B cell (primary cell): ENCODE data around the gene SLC16A6. TPM values are rescaled to one million over a fixed set of nuclear protein-coding genes. Genes with fewer than 3 reads are reported as not detected.

Experiments used
- ATAC-seq: fragments of 200-7000 bp; cut with Tn5 transposase; one replicate; pipeline ENCODE4 v1.10.0; 2021; ENCODE audit warnings: low read depth, mild to moderate bottlenecking, moderate number of reproducible peaks, moderate library complexity
- CTCF ChIA-PET: fragments of 350-600 bp; sonication (Branson Sonifier 250); formaldehyde crosslinking; loops from one replicate; lab custom pipeline; 2021; ENCODE audit warnings: antibody characterized with exemption, inconsistent platforms; lab: Charles Lee
- POLR2A ChIA-PET: fragments of 350-600 bp; sonication (Branson Sonifier 250); formaldehyde crosslinking; loops from one replicate; lab custom pipeline; 2021; ENCODE audit warnings: antibody characterized with exemption; lab: Charles Lee
- DNase-seq: peaks from one replicate; pipeline ENCODE4 v3.0.0; 2013
- H2AFZ ChIP-seq: 2 replicates; pipeline ENCODE4 v1.6.1; 2012; ENCODE audit warnings: mild to moderate bottlenecking, low read depth, low read length; ENCODE audit not compliant: insufficient read depth, poor library complexity, severe bottlenecking
- H3K27ac ChIP-seq, 2 donors: 1 replicate in 1 of 2; 2 replicates in 1 of 2; pipeline ENCODE4 v1.5.1; 2012 to 2013; ENCODE audit warnings: low read length in 2 of 2, mild to moderate bottlenecking in 2 of 2, moderate library complexity in 1 of 2
- H3K27me3 ChIP-seq, 4 experiments: fragments of 200-600 bp in 1 of 4; sonication (generic) in 1 of 4; replicated peaks in 1 of 4; 1 replicate in 2 of 4; 2 replicates in 2 of 4; pipeline versions ENCODE4 v1.6.1 to v1.7.0; 2013 to 2016; ENCODE audit warnings: low read length in 3 of 4, mild to moderate bottlenecking in 2 of 4, mixed read lengths in 1 of 4, moderate library complexity in 1 of 4; ENCODE audit not compliant: insufficient read depth in 4 of 4, control insufficient read depth in 3 of 4; ENCODE audit errors: control extremely low read depth in 1 of 4
- H3K36me3 ChIP-seq, 2 experiments: replicated peaks in 1 of 2; 1 replicate in 1 of 2; 2 replicates in 1 of 2; pipeline versions ENCODE4 v1.6.1 to v1.7.1; 2013; ENCODE audit warnings: low read length in 1 of 2; ENCODE audit not compliant: insufficient read depth in 2 of 2, control insufficient read depth in 1 of 2; ENCODE audit errors: control extremely low read depth in 1 of 2, extremely low read depth in 1 of 2
- H3K4me1 ChIP-seq, 2 donors: fragments of 200-600 bp in 1 of 2; sonication (generic) in 1 of 2; 1 replicate in 1 of 2; 2 replicates in 1 of 2; pipeline versions ENCODE4 v1.5.1 to v1.6.1; 2013 to 2017; ENCODE audit warnings: low read length in 2 of 2; ENCODE audit not compliant: control insufficient read depth in 2 of 2, insufficient read depth in 2 of 2
- H3K4me2 ChIP-seq: replicated peaks from 2 replicates; pipeline ENCODE3; 2012; ENCODE audit warnings: mild to moderate bottlenecking, low read depth, low read length; ENCODE audit not compliant: poor library complexity, severe bottlenecking
- H3K4me3 ChIP-seq, 5 experiments: fragments of 200-600 bp in 1 of 5; sonication (generic) in 1 of 5; 1 replicate in 3 of 5; 2 replicates in 2 of 5; pipeline versions ENCODE4 v1.5.1 to v1.7.0; 2011 to 2016; ENCODE audit warnings: low read length in 4 of 5, mild to moderate bottlenecking in 4 of 5, low read depth in 2 of 5, control low read depth in 1 of 5, moderate library complexity in 1 of 5; ENCODE audit not compliant: insufficient read depth in 1 of 5; ENCODE audit errors: control extremely low read depth in 1 of 5, extremely low read depth in 1 of 5
- H3K79me2 ChIP-seq: fragments of 200-600 bp; sonication (generic); one replicate; pipeline ENCODE4 v1.6.0; 2016; ENCODE audit warnings: low read length; ENCODE audit not compliant: control insufficient read depth, insufficient read depth
- H3K9ac ChIP-seq: fragments of 200-600 bp; sonication (generic); 2 replicates; pipeline ENCODE4 v1.6.1; 2017; ENCODE audit warnings: mild to moderate bottlenecking, low read length, moderate library complexity
- H3K9me3 ChIP-seq, 3 donors: one replicate each; pipeline versions ENCODE4 v1.6.1 to v1.7.1; 2013; ENCODE audit warnings: low read length in 2 of 3; ENCODE audit not compliant: control insufficient read depth in 2 of 3, insufficient read depth in 1 of 3; ENCODE audit errors: control extremely low read depth in 1 of 3
- H4K20me1 ChIP-seq: 2 replicates; pipeline ENCODE4 v1.6.0; 2012; ENCODE audit warnings: mild to moderate bottlenecking, low read length; ENCODE audit not compliant: insufficient read depth, control insufficient read depth, poor library complexity, severe bottlenecking
- H3K27ac Mint-ChIP-seq: one replicate; pipeline ENCODE4 v1.8.0; 2021; ENCODE audit warnings: mixed read lengths
- H3K27me3 Mint-ChIP-seq: one replicate; pipeline ENCODE4 v1.8.0; 2021; ENCODE audit warnings: mixed read lengths
- H3K4me1 Mint-ChIP-seq: one replicate; pipeline ENCODE4 v1.8.0; 2021; ENCODE audit warnings: mixed read lengths
- H3K4me3 Mint-ChIP-seq: one replicate; pipeline ENCODE4 v1.8.0; 2021; ENCODE audit warnings: mixed read lengths
- H3K9me3 Mint-ChIP-seq: one replicate; pipeline ENCODE4 v1.8.0; 2022; ENCODE audit warnings: mixed read lengths; ENCODE audit not compliant: insufficient read depth
- CTCF ChIP-seq: fragments of 200-600 bp; IDR thresholded peaks from one replicate; pipeline ENCODE4 v1.8.0; 2022; ENCODE audit warnings: antibody characterized with exemption, mild to moderate bottlenecking
- EZH2 ChIP-seq: IDR thresholded peaks from 2 replicates; pipeline ENCODE4 v1.6.1; 2012; ENCODE audit warnings: borderline replicate concordance, low read depth, mild to moderate bottlenecking, moderate library complexity, low read length; ENCODE audit not compliant: insufficient read depth, poor library complexity, severe bottlenecking
- WGBS: methylation state at CpG from one replicate; pipeline ENCODE4 v1.1.5; 2013; ENCODE audit warnings: missing lambda C conversion rate; ENCODE audit not compliant: insufficient coverage; 5-methylcytosine and 5-hydroxymethylcytosine counted together
- intact Hi-C: fragments of 100-400 bp; cut with micrococcal nuclease; formaldehyde crosslinking; loops from one replicate; pipeline ENCODE4 v1.10.0; 2022
- polyA plus RNA-seq: library from polyadenylated mRNA; depleted of rRNA; stranded (reverse); fragments of >200 nt; gene quantifications from 2 replicates; pipeline ENCODE4 v1.2.3, GENCODE V29; 2012
- total RNA-seq, 2 donors: library from RNA; stranded (reverse); fragments of 120-200 nt in 1 of 2; gene quantifications; 1 replicate in 1 of 2; 2 replicates in 1 of 2; pipeline versions ENCODE4 v1.2.3 to v1.2.4, GENCODE V29; 2013 to 2022

Gene SLC16A6
- total and polyA plus RNA-seq, 2 donors (not counting 1 experiment from before 2014, with no cell fraction given): 1.1 to 3.8 TPM

GRCh38 chr17:68306819-68307218 is 15.9 kb upstream of the SLC16A6 start:
- no peak overlapping the region for H3K4me3 Mint-ChIP-seq
- Histone ChIP-seq H3K9ac (no peak overlapping the region), H3K27me3 (no peaks in the 10 kb centered on the region), H3K27ac (no peak overlapping the region), H3K79me2 (no peaks in the 10 kb centered on the region), H3K36me3 (peaks cover 0 to 2% of the 10 kb centered on the region in 2 experiments), H3K4me3 (no peak overlapping the region), H2AFZ (no peak overlapping the region), H3K9me3 (no peaks in the 10 kb centered on the region), H4K20me1 (no peaks in the 10 kb centered on the region), H3K4me2 (no peak overlapping the region), H3K4me1 (no peaks in the 10 kb centered on the region)
- H3K4me1 Mint-ChIP-seq: no peaks in the 10 kb centered on the region
- POLR2A ChIA-PET: no interaction called here
- 66% methylated on average over 5 of the region's 6 CpGs for WGBS
- CTCF ChIA-PET: no interaction called here
- no peak for TF ChIP-seq CTCF
- H3K27ac Mint-ChIP-seq: no peak overlapping the region
- DNase-seq (no peak), ATAC-seq (no peak)
- H3K27me3 Mint-ChIP-seq: no peaks in the 10 kb centered on the region
- intact Hi-C loops: no loop called here
- H3K9me3 Mint-ChIP-seq: no peaks in the 10 kb centered on the region

GRCh38 chr17:68305142-68305541 is 14.2 kb upstream of the SLC16A6 start:
- ChIA-PET CTCF (interaction anchor here (1.3 kb wide), 1 partner anchor 94 kb away, joined by 4 read pairs; no protein-coding TSS in a partner anchor), POLR2A (no interaction called here)
- Histone ChIP-seq H3K79me2 (no peaks in the 10 kb centered on the region), H4K20me1 (no peaks in the 10 kb centered on the region), H3K36me3 (peaks cover 0 to 2% of the 10 kb centered on the region in 2 experiments), H3K9me3 (no peaks in the 10 kb centered on the region), H3K27ac (no peak overlapping the region), H3K4me2 (no peak overlapping the region), H2AFZ (no peak overlapping the region), H3K9ac (no peak overlapping the region), H3K27me3 (no peaks in the 10 kb centered on the region), H3K4me3 (no peak overlapping the region), H3K4me1 (no peaks in the 10 kb centered on the region)
- intact Hi-C loops: no loop called here
- no peak for TF ChIP-seq CTCF
- TF ChIP-seq EZH2: no peak
- ATAC-seq: no peak
- no peak overlapping the region for H3K4me3 Mint-ChIP-seq
- no peaks in the 10 kb centered on the region for H3K4me1 Mint-ChIP-seq
- 100% methylated on average over 1 of the region's 4 CpGs for WGBS
- no peaks in the 10 kb centered on the region for H3K27me3 Mint-ChIP-seq
- DNase-seq: no peak
- no peak overlapping the region for H3K27ac Mint-ChIP-seq
- H3K9me3 Mint-ChIP-seq: no peaks in the 10 kb centered on the region
